Mucosa of gallbladder (tissue), 1 donor: ENCODE results near the gene SYN1. TPM values are rescaled to one million over a fixed set of nuclear protein-coding genes. Genes with fewer than 3 reads are reported as not detected.
A peak's percentile ranks its signal among the peaks of the same experiment; 100 is the strongest.

ENCODE experiments used
- DNase-seq: peaks from one replicate; pipeline ENCODE4 v3.0.0-alpha.2; 2020; ENCODE audit warnings: low spot score
- total RNA-seq: library from RNA; stranded (reverse); gene quantifications from one replicate; pipeline ENCODE4 v1.2.1, GENCODE V29; 2021
- donor health status: DM: no; HTN: no; CAD: no.

SYN1 gene
- total RNA-seq, 1 donor from 2014 or later, result 0.55 TPM

GRCh38 chrX:47574076-47574546, 45.5 kb downstream of the SYN1 start:
- DNase-seq, result no peak

GRCh38 chrX:47573341-47574075, 46.1 kb downstream of the SYN1 start:
- peak; percentile 26 for DNase-seq

- DNase-seq, result no peak
Observed at GRCh38 chrX:47572773-47573340, 46.8 kb downstream of the SYN1 start.

- DNase-seq, result no peak
Observed at GRCh38 chrX:47571896-47572295, 47.8 kb downstream of the SYN1 start.

GRCh38 chrX:47571215-47571614, 48.4 kb downstream of the SYN1 start:
- DNase-seq, result no peak

GRCh38 chrX:47570794-47571193, 48.9 kb downstream of the SYN1 start:
- DNase-seq, result no peak

- no peak for DNase-seq
Observed at GRCh38 chrX:47568656-47569295, 50.9 kb downstream of the SYN1 start.

- DNase-seq, result no peak
Observed at GRCh38 chrX:47566841-47567240, 52.8 kb downstream of the SYN1 start.

GRCh38 chrX:47564438-47565085, 55.1 kb downstream of the SYN1 start:
- no peak for DNase-seq

GRCh38 chrX:47563801-47564315, 55.8 kb downstream of the SYN1 start:
- no peak for DNase-seq

- DNase-seq, result no peak
Observed at GRCh38 chrX:47562615-47563243, 56.9 kb downstream of the SYN1 start.

GRCh38 chrX:47561659-47562151, 58.0 kb downstream of the SYN1 start:
- no peak for DNase-seq

GRCh38 chrX:47560934-47561658, 58.6 kb downstream of the SYN1 start, which contains the start of gene ARAF:
Gene ARAF (plus strand): TSS chrX:47561205. CDS start chrX:47562968, 1,763 bp downstream.
- peak; percentile 98 for DNase-seq

- DNase-seq, result no peak
Observed at GRCh38 chrX:47560179-47560933, 59.3 kb downstream of the SYN1 start.

GRCh38 chrX:47558436-47558835, 61.2 kb downstream of the SYN1 start:
- no peak for DNase-seq

- peak; percentile 90 for DNase-seq
Observed at GRCh38 chrX:47556045-47556623, 63.5 kb downstream of the SYN1 start.

- no peak for DNase-seq
Observed at GRCh38 chrX:47543496-47543895, 76.2 kb downstream of the SYN1 start.

GRCh38 chrX:47540754-47541538, 78.7 kb downstream of the SYN1 start:
- DNase-seq, result peak; percentile 81

GRCh38 chrX:47539860-47540259, 79.8 kb downstream of the SYN1 start:
- no peak for DNase-seq
